ENCODE data around the gene THAP11. TPM values are rescaled to one million over a fixed set of nuclear protein-coding genes. Genes with fewer than 3 reads are reported as not detected.
A peak's percentile ranks its signal among the peaks of the same experiment; 100 is the strongest.

THAP11 gene
- total RNA-seq, 1 experiment from 2014 or later, result 46.5 TPM

DNA sequence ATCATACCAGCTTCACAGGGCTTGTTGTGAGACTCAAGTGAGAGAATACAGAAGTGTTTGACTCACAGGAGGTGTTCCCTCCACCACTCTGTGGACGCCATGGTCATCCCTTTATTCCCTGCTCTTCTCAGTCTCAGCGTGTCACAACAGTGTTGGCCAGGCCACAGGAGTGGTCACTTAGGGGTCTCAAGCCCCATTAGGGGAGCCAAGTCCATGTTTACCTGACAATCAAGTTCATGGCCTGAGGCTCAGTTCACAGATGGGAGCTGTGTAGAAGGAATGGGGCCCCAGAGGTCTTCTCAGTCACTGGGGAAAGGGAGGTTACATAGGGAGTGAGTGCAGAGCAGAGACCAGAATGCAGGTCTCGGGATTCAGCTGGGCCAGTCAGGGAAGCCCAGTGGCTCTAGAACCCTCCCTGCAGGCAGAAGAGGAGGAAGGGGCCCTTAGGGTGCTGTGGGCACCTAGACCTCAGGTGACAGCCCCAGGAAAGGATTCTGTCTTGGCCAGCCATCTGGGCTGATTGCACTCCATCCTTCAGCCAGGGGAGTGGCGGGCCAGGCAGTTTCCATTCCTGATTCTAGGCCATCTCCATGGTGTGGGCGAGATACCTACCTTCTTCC, 14.9 kb downstream of the THAP11 start:
- no peak overlapping the region for H3K4me3 Mint-ChIP-seq
- TF ChIP-seq MYBL2 (CRISPR knock-in tag; IDR thresholded peaks at IDR 0.05), result no peak
- TF ChIP-seq, protein P1, sequence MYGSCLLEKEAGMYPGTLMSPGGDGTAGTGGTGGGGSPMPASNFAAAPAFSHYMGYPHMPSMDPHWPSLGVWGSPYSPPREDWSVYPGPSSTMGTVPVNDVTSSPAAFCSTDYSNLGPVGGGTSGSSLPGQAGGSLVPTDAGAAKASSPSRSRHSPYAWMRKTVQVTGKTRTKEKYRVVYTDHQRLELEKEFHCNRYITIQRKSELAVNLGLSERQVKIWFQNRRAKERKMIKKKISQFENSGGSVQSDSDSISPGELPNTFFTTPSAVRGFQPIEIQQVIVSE (CRISPR knock-in tag; IDR thresholded peaks at IDR 0.05; ENCODE audit: borderline replicate concordance), result no peak
- no peak for TF ChIP-seq AFF4 (CRISPR knock-in tag; IDR thresholded peaks at IDR 0.05; ENCODE audit: borderline replicate concordance)
- TF ChIP-seq TEAD4 (CRISPR knock-in tag; IDR thresholded peaks at IDR 0.05), result no peak
- no peak for TF ChIP-seq NR3C1 (CRISPR knock-in tag; conservative IDR thresholded peaks at IDR 0.05; ENCODE audit: low read depth)
- TF ChIP-seq SMAD3 (CRISPR knock-in tag; IDR thresholded peaks at IDR 0.05; ENCODE audit: borderline replicate concordance), result no peak
- no peak for TF ChIP-seq ZNF232 (CRISPR knock-in tag; IDR thresholded peaks at IDR 0.05)
- no peak for TF ChIP-seq CREB1 (CRISPR knock-in tag; IDR thresholded peaks at IDR 0.05)
- TF ChIP-seq ATF1 (CRISPR knock-in tag; IDR thresholded peaks at IDR 0.05), result no peak
- no peak for TF ChIP-seq FOXK1 (CRISPR knock-in tag; IDR thresholded peaks at IDR 0.05)
- no peak for TF ChIP-seq ZBTB21 (CRISPR knock-in tag; IDR thresholded peaks at IDR 0.05; ENCODE audit: borderline replicate concordance)
- TF ChIP-seq TP53 (CRISPR knock-in tag; IDR thresholded peaks at IDR 0.05), result no peak
- TF ChIP-seq ZNF317 (CRISPR knock-in tag; IDR thresholded peaks at IDR 0.05; ENCODE audit: borderline replicate concordance, low read depth), result no peak
- no peak for TF ChIP-seq TEAD1 (CRISPR knock-in tag; IDR thresholded peaks at IDR 0.05)
- TF ChIP-seq SOX15 (CRISPR knock-in tag; IDR thresholded peaks at IDR 0.05), result no peak
- TF ChIP-seq, protein P2, sequence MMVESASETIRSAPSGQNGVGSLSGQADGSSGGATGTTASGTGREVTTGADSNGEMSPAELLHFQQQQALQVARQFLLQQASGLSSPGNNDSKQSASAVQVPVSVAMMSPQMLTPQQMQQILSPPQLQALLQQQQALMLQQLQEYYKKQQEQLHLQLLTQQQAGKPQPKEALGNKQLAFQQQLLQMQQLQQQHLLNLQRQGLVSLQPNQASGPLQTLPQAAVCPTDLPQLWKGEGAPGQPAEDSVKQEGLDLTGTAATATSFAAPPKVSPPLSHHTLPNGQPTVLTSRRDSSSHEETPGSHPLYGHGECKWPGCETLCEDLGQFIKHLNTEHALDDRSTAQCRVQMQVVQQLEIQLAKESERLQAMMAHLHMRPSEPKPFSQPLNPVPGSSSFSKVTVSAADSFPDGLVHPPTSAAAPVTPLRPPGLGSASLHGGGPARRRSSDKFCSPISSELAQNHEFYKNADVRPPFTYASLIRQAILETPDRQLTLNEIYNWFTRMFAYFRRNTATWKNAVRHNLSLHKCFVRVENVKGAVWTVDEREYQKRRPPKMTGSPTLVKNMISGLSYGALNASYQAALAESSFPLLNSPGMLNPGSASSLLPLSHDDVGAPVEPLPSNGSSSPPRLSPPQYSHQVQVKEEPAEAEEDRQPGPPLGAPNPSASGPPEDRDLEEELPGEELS (CRISPR knock-in tag; IDR thresholded peaks at IDR 0.05), result no peak
- no peak for TF ChIP-seq JAZF1 (CRISPR knock-in tag; IDR thresholded peaks at IDR 0.05)
- no peak for TF ChIP-seq MLX (CRISPR knock-in tag; IDR thresholded peaks at IDR 0.05)
- TF ChIP-seq, protein P3, sequence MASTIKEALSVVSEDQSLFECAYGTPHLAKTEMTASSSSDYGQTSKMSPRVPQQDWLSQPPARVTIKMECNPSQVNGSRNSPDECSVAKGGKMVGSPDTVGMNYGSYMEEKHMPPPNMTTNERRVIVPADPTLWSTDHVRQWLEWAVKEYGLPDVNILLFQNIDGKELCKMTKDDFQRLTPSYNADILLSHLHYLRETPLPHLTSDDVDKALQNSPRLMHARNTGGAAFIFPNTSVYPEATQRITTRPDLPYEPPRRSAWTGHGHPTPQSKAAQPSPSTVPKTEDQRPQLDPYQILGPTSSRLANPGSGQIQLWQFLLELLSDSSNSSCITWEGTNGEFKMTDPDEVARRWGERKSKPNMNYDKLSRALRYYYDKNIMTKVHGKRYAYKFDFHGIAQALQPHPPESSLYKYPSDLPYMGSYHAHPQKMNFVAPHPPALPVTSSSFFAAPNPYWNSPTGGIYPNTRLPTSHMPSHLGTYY (CRISPR knock-in tag; IDR thresholded peaks at IDR 0.05), result no peak
- no peaks in the 10 kb centered on the region for H3K9me3 Mint-ChIP-seq
- ChIA-PET CTCF (interaction anchor here (2.3 to 3.6 kb wide), 2 partner anchors 27 to 41 kb away, joined by 13 to 18 read pairs; partner anchors contain the start of gene NRN1L), POLR2A (no interaction called here)
- peaks cover 34% of the 10 kb centered on the region for H3K4me1 Mint-ChIP-seq
- no peaks in the 10 kb centered on the region for H3K27me3 Mint-ChIP-seq (ENCODE audit: low read depth)
- ATAC-seq (no peak), DNase-seq (ENCODE audit: low spot score) (no peak)
- H3K36me3 Mint-ChIP-seq, result peaks cover 17% of the 10 kb centered on the region
- peak overlapping the region; percentile 88 for H3K27ac Mint-ChIP-seq
